Activated CD8-positive, alpha-beta memory T cell treated with anti-CD3 and anti-CD28 coated beads for 1 hour (primary cell): ENCODE measurements around the gene TIMM21.

Experiments
- DNase-seq, 2 donors: peaks; one replicate each; pipeline ENCODE4 v3.0.0-alpha.2; 2020; ENCODE audit warnings: low read depth in 1 of 2; ENCODE audit errors: extremely low read depth in 1 of 2

The TIMM21 gene

GRCh38 chr18:74186661-74187060 lies 38.3 kb downstream of the TIMM21 start:
- no peak for DNase-seq

DNA sequence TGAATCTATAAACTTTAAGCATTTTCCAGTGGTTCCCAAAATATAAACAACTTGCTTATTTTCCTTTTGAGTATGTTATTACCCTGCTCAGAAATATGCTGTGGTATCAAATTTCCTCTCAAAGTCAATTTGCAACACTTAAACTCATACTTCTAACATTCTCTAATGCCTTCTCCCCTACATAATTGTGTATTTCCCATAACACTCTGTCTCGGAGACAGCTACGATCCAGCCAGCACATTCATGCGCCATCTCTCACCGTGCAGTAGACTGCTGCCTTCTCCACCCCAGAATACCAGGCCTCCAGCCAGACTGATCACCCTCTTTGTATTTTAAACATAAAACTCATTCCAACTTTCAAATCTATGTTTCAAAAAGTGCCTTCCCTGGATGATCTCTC lies 41.8 kb downstream of the TIMM21 start:
- DNase-seq, result no peak

GRCh38 chr18:74191577-74191976 lies 43.3 kb downstream of the TIMM21 start:
- DNase-seq, result no peak

DNA sequence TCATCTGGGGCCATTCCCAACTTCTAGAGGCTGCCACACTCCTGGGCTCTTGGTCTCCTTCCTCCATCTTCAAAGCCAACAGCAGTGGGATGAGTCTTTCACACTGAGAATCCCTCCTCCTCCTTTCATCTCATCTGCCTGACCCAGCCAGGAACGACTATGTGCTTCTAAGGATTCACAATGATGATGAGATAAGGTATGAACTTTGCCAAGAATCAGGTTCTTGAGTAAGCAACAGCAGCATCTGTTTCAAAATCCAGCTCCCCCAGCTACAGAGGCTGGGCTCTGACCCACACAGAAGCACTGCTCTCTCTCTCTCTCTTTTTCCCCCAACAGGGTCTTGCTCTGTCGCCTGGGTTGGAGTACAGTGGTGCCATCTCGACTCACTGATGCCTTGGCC lies 46.4 kb downstream of the TIMM21 start:
- no peak for DNase-seq

DNA sequence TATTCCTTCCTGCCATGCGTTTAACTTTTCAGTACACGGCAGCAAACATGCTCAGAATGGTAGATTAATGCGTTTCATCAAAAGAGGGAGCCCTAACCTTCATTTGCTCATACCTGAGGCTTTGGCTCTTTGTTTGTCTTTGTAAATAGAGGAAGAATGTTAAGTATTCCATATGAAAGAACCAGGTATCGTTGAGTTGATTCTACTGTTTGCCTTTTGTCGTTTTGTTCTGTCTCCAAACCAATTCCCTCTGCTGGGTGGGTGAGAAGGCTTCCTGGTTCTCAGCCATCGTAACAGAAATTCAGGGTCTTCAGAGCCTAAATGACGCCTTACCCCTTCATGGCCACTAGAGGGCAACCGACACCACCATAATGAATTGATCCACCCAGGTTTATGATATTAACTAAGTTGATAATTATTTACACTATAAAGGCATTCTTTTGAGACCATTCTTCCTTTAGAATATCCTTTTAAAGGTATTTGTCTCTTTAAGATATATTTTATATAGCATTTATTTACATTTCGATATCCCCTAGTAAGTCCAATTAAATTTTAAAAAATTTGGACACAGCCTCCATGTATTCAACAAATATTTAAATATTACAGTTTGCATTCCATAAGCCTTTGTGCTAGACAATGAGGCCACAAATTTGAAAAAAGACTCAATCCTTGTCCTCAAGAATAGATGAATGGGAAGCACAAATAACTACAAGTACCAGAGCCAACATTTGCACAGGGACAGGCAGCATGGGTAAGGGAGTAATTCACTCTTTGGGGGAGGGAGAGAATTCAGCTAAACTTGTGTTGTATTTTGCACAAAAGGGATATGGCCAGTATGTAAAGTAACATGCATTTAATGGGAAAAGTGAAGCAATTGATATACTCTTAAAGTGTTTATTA lies 48.1 kb downstream of the TIMM21 start:
- peak; percentile 14 to 19 for DNase-seq

- no peak for DNase-seq
Observed at GRCh38 chr18:74197705-74198341, 49.5 kb downstream of the TIMM21 start.

- no peak for DNase-seq
Observed at GRCh38 chr18:74198453-74198852, 50.1 kb downstream of the TIMM21 start.

DNA sequence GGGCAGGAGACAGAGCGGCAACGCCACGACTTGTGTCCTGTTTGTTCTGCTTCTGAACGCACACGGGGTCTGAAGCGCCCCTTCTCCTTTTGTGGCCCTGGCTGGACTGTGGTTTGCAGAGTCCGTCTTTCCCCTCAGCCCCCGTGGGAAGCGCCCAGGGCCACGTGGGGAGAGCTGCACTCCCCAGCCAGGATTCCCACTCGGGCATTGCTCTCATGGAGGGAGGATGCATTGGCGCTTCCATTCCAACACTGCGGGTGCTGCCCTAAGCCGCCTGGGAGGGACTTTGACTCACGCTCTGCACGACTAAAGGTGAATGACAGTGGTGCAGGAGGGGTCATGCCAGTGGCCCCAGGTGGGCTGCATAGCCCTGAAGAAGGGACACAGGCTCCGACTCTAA lies 52.5 kb downstream of the TIMM21 start:
- no peak for DNase-seq

DNA sequence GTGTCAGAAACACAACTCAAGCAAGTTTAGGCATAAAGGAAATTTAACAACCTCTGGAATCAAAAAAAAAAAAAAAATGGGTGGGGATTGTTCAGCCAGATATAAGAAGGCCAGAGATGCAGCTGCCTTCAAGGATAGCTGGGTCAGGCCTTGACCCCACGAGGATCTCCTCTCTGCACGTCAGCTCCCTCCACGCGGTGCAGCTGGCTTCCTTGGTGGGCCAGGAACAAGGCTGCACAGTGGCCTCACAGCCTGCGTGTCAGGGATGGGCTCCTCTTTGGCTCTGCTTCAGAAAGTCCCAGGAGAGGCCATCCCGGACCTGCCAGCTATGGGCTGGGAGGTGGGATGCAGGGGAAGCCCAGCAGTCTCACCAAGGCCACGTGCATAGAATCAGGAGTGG lies 55.5 kb downstream of the TIMM21 start:
- DNase-seq, result no peak

GRCh38 chr18:74204526-74205152 lies 56.3 kb downstream of the TIMM21 start:
- DNase-seq, result no peak
